PFSK-1 (cell line): ENCODE measurements around the gene RASSF8.

Source experiments
- FOXP2 ChIP-seq: optimal IDR thresholded peaks from 2 replicates; pipeline ENCODE3; 2011; ENCODE audit warnings: borderline replicate concordance, control low read depth, inconsistent platforms; ENCODE audit not compliant: insufficient read depth; ENCODE audit errors: extremely low read length, extremely low read depth
- POLR2AphosphoS5 ChIP-seq: IDR thresholded peaks from 2 replicates; pipeline ENCODE4 v1.6.1; 2012; ENCODE audit warnings: low read depth, mild to moderate bottlenecking, control low read depth, low read length, moderate library complexity
- SIN3A ChIP-seq: IDR thresholded peaks from 2 replicates; pipeline ENCODE4 v1.6.1; 2012; ENCODE audit warnings: mild to moderate bottlenecking, low read length, moderate library complexity, borderline replicate concordance; ENCODE audit not compliant: insufficient read depth
- TAF1 ChIP-seq: IDR thresholded peaks from 2 replicates; pipeline ENCODE4 v1.6.1; 2012; ENCODE audit warnings: low read length, control low read depth, borderline replicate concordance; ENCODE audit not compliant: insufficient read depth
- TF ChIP-seq, protein P1 (sequence below), 2 experiments: IDR thresholded peaks; 2 replicates each; pipeline versions ENCODE4 v1.6.1 to v1.8.0; 2011 to 2012; ENCODE audit warnings: low read depth in 2 of 2, low read length in 2 of 2, control low read depth in 1 of 2, inconsistent platforms in 1 of 2, mild to moderate bottlenecking in 1 of 2, moderate library complexity in 1 of 2; ENCODE audit not compliant: insufficient read depth in 1 of 2

Gene RASSF8

DNA sequence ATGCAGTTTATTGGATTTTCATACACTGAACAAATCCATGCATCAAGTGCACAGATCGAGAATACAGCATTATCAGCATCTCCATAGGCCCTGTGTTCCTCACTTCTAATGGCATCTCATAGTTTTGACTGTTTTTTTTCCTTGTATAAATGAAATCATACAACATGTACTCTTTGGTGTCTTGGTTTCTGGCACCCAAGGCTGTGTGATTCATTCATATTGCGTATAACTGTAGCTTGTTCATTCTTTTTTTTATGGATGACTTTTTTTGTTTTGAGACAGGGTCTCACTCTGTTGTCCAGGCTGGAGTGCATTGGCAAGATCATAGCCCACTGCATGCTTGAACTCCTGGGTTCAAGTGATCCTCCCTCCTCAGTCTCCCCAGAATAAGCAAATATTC is 14.3 kb downstream of the RASSF8 start:
- no peak for TF ChIP-seq POLR2AphosphoS5
- TF ChIP-seq, protein P1, sequence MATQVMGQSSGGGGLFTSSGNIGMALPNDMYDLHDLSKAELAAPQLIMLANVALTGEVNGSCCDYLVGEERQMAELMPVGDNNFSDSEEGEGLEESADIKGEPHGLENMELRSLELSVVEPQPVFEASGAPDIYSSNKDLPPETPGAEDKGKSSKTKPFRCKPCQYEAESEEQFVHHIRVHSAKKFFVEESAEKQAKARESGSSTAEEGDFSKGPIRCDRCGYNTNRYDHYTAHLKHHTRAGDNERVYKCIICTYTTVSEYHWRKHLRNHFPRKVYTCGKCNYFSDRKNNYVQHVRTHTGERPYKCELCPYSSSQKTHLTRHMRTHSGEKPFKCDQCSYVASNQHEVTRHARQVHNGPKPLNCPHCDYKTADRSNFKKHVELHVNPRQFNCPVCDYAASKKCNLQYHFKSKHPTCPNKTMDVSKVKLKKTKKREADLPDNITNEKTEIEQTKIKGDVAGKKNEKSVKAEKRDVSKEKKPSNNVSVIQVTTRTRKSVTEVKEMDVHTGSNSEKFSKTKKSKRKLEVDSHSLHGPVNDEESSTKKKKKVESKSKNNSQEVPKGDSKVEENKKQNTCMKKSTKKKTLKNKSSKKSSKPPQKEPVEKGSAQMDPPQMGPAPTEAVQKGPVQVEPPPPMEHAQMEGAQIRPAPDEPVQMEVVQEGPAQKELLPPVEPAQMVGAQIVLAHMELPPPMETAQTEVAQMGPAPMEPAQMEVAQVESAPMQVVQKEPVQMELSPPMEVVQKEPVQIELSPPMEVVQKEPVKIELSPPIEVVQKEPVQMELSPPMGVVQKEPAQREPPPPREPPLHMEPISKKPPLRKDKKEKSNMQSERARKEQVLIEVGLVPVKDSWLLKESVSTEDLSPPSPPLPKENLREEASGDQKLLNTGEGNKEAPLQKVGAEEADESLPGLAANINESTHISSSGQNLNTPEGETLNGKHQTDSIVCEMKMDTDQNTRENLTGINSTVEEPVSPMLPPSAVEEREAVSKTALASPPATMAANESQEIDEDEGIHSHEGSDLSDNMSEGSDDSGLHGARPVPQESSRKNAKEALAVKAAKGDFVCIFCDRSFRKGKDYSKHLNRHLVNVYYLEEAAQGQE (IDR thresholded peaks at IDR 0.05; ENCODE audit: insufficient read depth in 1 of 2, low read depth in 2 of 2, low read length in 2 of 2) = no peak
- TF ChIP-seq SIN3A = no peak

DNA sequence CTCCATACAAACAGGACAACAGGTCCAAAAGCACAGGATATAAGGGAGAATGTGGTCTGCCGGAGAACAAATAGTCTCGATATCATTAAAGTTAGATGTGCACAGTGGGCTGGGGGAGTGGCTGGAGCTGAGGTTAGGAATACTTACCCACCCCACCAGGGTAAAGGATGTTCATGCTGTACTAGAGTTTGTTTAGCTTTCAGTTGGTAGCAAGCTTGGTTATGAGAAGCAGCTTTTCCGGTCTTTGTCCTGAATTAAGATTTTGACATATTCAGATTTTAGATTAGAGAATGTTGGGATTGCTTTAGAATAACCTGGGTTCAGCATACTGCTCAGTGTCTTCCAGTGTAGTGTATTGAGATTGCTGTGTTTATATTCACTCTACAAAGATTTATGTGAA is 16.7 kb downstream of the RASSF8 start:
- no peak for TF ChIP-seq SIN3A

DNA sequence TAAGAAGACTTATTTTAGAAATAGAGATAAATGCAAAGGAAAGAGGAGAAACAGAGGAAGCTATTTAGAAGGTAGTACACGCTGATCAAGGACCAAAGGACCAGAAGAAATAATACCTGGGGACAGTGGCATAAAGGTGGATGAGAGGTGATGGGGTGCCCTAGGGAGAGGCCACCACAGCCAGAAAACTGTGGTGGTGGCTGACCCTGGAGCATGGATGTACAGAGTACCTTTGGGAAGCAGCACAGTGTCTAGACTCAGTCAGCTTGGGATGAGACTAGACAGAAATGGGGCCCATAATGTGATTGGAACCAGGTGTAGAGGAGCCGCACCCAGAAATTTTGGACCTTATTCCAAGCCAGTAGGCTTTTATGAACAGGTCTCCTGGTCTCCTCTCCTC is 17.2 kb downstream of the RASSF8 start:
- no peak for TF ChIP-seq FOXP2
- TF ChIP-seq POLR2AphosphoS5 = no peak
- no peak for TF ChIP-seq TAF1
- no peak for TF ChIP-seq SIN3A
- TF ChIP-seq, protein P1 (IDR thresholded peaks at IDR 0.05; ENCODE audit: insufficient read depth in 1 of 2, low read depth in 2 of 2, low read length in 2 of 2) = no peak

DNA sequence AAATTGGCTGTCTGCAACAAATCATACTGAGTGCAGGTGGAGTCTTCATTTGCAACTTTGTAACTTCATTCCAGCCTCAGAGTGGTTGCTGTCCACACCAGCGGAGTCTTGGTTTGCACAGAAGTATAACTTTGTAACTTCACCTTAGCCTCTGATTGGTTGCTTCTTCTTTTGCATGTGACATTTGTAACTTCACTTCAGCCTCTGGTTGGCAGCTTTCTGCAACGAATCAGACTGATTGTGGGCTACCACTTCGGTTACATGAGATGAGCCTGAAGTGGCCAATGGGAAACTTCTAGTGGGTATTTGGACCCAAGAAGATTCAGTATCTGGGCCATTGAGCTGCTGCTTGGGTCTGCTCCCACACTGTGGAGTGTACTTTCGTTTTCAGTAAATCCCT is 17.8 kb downstream of the RASSF8 start:
- TF ChIP-seq SIN3A = no peak
- TF ChIP-seq, protein P1 (IDR thresholded peaks at IDR 0.05; ENCODE audit: insufficient read depth in 1 of 2, low read depth in 2 of 2, low read length in 2 of 2) = 0 out of 4 replicates have a peak, but pooled peaks of 1 of the 2 experiments have one; percentile 51

DNA sequence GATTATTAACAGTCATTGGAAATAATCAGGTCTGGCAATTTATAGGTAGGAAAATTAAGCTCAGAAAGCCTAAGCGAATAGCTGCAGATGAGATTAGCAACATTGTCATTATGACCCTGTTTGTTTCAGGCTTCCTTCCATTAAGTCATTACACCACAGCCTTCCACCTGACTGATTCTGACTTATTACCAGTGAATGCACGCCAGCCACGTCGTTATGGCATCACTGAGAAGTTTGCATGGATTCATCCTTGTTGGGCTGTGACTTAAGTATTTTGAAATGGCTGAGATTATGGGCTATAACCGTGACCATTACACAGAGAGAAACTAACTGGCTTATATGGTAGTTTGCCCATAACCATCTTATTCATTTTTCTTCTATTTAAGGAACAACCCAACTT is 18.6 kb downstream of the RASSF8 start:
- TF ChIP-seq POLR2AphosphoS5 = no peak
- TF ChIP-seq TAF1 = no peak
- TF ChIP-seq, protein P1 (IDR thresholded peaks at IDR 0.05; ENCODE audit: insufficient read depth in 1 of 2, low read depth in 2 of 2, low read length in 2 of 2) = no peak
- no peak for TF ChIP-seq SIN3A
- no peak for TF ChIP-seq FOXP2

DNA sequence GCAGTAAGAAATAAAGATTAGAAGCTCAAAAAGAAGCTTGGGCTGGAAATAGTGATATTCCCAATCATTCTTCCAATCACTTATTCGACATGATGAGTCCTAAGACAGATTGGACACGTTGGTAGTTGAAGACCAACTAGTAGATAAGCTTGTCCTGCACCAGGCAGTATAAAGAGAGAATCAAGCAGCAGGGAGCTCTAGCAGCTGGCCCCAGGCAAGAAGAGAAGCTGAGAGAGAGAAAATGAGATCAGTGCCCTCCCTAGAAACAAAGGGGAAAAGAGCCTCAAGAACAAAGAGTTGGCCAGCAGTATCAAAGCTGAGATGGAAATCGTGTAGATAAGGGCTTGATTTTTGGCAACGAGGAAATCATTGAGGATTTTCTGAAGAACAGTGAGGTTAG is 20.6 kb downstream of the RASSF8 start:
- TF ChIP-seq SIN3A (no peak), POLR2AphosphoS5 (no peak), TAF1 (no peak), FOXP2 (no peak)
- TF ChIP-seq, protein P1 (IDR thresholded peaks at IDR 0.05; ENCODE audit: insufficient read depth in 1 of 2, low read depth in 2 of 2, low read length in 2 of 2) = no peak
